HG03442 (cell line): ENCODE data around the gene IL26.

Experiments
- ATAC-seq: cut with Tn5 transposase; IDR thresholded peaks from one replicate; pipeline ENCODE4 v1.9.1; 2021; ENCODE audit warnings: mild to moderate bottlenecking, moderate library complexity; ENCODE audit not compliant: unreplicated experiment

The IL26 gene, protein sequence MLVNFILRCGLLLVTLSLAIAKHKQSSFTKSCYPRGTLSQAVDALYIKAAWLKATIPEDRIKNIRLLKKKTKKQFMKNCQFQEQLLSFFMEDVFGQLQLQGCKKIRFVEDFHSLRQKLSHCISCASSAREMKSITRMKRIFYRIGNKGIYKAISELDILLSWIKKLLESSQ

DNA sequence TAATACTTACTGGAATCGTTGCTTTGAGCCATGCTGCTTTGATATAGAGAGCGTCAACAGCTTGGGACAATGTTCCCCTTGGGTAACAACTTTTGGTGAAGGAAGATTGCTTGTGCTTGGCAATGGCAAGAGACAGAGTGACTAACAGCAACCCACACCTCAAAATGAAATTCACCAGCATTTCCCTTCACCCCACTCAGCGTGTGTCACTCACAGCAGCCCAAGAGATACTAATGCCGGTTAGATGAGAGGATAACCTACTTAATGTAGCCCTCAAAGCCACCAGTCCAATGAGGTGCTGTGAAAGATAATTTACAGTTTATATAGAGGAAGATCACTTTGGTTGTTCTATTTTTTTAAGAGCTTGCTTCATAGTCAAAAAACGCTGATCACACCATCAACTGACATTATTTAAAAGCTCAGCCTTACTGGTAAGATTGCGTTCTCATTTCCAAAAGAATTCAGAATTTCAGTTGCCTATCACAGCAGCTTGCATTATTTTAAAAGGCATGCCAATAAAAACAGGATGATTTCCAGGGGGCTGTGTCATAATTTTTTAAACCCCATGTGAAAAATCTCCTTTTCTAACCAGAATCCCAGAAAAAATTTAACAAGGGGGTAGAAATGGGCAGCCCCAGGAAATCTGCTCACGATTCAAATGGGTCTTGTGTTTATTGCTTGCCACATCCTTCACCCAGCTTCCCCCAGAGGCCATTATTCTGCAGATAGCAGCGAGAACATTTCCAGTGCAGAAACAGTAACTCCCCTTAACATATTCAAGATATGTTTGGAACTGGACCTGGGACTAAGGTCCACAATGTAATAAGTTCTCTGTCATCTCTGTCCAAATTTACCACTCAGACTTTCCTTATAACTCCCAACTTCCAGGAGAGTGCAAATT is at the start of gene IL26:
Gene IL26 (minus strand): TSS at position 235 of the 901 bp plus-strand sequence. CDS start 54 bp downstream, at position 181.
- ATAC-seq: no peak

DNA sequence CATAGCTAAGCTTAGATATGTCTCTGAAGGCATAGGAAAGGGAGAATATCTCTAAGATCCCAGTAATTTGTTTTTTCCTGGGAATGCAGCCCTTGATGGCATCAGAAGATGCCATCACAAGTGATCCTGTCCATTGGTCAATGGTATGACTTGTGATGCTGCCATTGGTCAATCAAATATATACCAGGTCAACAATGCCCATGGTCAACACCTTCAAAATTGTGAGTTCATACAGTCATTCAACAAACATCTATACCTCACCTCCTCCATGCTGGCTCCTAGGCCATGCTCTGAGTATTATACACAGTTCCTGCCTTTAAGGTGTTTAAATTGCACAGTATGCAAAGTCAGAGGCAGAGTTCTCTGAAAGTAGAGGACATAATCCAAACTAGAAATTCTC is 47.1 kb upstream of the IL26 start:
- ATAC-seq: no peak

DNA sequence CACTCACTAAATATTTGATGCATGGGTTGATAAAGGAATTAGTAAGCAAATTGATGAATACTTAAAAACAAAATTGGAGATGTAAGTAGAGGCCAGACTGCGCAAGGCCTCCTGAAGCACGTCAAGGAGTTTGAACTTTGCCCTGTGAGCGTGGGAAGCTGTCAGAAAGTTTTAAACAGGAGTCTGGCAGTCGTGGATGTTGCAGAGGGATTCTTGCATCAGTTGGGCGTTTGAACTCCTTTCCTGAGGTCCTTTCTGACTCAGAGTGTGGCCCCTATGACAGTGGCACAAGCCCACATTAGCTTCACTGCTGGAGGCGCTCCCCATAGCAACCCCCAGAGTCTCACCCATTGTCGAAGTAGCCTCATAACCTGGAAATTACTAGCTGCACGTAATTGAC is 45.7 kb upstream of the IL26 start:
- ATAC-seq: no peak

DNA sequence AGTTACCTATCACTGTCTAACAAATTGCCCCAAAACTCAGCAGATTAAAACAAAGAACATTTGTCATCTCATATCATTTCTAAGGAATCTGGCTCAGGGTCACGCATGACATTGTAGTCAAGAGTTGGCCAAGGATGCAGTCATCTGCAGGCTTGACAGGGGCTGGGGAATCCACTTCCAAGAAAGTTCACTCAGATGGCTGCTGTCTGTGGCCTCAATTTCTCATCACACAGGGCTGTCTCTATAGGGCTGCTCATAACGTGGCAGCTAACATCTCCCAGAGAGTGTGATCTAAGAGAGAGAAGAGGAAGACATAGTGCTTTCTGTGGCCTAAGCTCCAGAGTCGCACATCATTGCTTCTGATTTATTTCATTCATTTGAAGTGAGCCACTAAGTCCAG is 44.7 kb upstream of the IL26 start:
- no peak for ATAC-seq

DNA sequence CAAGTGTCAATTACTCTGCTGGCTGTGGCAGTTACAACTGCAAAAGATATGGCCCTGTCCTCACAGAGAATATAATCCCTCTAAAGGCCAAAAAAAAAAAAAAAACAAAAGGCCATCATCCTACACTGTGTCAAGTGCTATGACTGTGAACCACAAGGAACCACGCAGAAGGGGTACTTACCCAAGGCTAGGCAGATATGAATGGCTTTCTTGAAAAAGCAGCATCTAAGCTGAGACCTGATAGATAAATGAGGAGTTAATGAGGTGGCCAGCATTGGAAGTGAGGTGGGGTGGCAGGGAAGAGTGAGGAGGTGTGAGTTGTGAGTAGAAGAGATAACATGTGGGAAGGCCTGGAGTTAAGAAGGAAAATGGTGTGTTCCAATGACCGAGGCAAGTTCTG is 44.2 kb upstream of the IL26 start:
- ATAC-seq: no peak

DNA sequence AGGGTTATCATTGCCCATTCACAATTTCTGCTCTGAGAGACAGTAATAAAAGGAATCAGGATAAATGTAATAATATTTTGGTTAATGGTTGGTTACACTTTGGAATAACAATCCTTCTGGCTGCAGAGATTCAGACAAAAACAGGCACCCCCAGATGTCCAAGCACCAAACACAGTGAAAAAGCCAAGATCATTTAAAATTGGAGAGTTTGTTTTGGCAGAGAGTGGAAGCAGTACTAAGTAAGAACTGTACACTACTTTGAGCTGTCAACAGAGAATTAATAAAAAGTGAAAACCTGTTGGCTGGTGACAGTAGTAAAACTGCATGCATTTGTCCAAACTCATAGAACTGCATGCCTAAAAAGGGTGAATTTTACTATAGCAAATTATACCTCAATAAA is 43.4 kb upstream of the IL26 start:
- ATAC-seq: no peak

DNA sequence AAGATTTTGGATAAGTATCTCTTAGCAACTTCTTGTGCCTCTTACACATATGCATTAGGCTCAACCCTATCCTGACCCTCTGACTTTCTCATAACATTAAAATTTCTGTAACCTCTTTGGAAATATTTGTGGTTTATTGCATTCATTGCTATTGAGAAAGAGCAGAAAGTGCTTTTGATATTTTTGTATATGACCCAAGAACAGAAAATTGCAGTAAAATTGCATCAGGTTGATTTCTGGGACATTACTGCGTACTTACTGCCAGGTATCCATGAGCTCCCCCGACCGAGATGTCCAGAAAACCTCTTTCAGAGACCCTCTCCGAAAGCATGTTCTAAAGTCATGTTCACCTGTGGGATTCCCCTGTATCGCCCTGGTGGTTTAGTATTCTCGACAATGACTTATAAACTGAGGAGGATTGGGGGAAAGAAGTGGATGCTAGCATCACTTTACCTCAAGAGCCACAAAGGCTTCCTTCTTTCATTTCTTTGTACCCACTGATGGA is 42.3 kb upstream of the IL26 start:
- ATAC-seq: no peak

DNA sequence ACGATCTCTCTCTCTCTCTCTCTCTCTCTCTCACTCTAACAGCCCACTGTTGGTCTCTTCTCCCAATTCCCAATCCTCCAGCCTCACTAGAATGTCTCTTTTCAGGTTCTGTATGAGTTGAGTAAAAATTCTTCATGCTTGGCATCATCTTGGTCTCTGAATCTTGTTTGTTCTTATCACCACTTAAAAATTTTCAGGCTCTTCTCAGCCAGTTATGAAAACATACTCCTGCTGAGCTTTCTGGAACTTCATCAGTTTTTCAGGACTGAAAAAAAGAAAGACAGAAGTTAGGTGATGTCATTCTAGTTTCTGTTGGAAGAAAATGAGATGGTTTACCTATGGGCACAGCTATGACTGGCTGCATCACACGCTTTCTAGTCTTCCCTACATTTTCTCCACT is 39.2 kb upstream of the IL26 start:
- no peak for ATAC-seq

DNA sequence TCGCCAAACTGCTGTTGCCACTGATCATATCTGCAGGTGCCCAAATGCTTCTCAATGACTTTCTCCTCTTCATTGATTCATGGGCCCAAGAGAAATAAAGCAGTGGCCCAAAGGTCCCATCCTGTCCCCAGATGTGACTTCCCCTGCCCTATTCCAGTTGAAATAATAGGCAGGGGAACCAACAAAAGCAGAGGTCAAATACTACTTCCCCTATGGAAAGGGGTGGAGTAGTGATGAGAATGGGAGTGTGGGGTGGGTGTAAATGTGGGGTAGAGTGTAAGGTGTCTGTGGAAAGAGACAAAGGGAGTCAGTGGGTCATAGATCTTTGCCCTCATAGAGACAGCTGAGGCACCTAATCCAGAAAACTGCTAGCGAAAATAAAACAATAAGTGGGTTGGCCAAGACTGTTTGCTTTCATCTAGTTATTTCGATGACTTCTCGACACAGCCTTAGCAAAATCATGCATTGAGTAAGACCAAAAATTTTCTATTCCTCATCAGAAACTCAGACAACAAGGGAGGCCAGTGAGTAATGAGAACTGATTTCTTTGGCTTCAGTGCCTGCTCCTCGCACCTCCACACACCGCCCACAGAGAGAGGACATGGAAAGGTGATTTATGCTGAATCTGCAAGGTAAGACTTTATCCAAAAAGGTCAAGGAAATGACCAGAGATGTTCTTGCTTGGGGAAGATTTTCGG is 38.7 kb upstream of the IL26 start:
- ATAC-seq: no peak

DNA sequence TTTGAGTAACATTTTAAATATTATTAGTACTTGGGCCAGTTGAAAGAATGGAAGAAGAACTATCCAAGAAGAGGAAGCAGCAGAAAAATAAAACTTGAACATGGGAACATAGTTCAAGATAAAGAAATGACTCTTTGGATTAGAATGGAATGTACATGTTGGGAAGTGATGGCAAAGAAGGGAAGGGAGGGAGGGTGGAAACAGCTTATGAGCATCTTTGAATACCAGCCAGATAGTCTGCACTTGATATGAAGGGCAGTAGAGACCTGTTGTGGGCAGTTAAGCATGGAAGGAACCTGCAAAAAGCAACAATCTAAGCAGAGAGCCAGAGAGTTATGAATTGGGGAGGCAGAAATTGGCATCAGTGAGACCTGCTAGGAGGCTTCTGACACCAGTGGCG is 37.8 kb upstream of the IL26 start:
- ATAC-seq: no peak

DNA sequence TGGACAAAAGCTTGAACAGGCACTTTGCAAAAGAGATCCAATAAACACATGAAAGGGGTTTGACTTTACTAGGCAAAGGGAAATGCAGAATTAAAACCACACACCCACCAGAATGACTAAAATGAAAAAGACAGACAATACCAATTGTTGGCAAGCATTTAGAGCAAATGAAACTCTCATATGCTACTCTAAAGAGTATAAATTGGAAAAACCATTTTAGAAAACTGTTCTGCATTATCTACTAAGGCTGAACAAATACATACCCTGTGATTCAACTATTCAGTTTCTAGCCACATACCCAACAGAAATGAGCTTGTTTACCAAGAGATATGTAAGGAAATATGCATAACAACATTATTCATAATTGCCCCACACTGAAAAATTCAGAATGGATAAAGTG is 36.3 kb upstream of the IL26 start:
- ATAC-seq: no peak

DNA sequence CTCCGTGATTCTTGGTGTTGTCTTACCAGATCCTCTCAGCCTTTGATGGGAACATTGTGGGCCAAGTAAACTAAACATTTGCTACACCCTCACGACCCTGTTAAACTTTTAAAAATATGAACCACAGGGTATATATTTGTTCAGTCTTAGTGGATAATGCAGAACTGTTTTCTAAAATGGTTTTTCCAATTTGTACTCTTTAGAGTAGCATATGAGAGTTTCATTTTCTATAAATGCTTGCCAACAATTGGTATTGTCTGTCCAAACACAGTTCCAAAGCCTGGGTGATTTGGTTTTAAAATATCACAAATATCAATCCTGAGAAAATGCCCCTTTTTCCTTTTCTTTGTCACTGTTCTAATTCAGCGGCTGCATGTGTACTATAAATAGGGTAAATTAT is 34.5 kb upstream of the IL26 start:
- ATAC-seq: no peak

DNA sequence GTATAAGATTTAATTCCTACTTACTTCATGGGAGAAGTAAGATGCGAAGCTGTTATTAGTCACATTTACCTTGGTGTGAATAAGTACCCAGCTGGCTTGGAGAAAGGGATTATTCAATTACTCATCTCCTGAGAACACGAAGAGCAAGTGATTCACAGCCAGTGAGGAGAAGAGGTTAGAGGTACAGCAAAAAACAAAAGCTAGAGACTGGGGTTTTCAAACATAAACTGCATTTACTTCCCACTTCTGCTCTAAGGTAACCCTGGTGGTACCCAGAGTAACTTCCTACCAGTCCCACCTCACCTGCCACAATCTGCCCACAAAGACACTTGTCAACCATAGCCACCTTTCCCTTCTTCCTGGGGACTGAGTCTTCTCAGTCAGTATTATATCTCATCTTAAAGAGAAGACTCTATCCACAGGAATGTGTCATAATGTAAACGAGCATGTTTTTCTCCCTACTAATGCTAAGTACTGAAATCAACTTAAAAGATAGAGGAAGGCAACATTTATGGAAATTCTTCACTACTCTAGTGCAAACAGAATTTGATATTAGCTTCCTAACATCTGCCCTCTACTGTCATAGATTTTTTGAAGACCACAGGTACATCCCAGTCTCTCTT is 33.8 kb upstream of the IL26 start:
- ATAC-seq: no peak

DNA sequence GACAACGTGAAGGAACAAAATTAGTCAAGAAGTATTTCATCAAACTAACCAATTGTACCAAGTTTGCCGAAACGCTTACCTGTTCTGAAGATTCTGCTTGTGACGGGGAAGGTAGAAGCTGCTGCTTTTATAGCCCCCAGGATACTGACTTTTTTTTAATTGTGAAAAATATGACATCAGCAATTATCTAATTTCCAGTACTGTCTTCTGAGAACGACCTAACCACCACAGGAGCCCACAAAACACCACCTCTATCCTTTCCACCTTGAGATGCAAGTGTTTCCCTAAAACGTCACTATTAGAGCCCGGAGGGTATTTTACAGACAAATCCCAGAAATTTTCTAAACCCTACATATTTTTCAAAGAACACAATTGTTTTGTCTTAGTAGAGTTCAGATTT is 27.9 kb upstream of the IL26 start, which contains the start of gene IL22:
Gene IL22 (minus strand): TSS at position 101 of the 400 bp plus-strand sequence. CDS start 156 bp downstream, outside the sequence.
- ATAC-seq: no peak

DNA sequence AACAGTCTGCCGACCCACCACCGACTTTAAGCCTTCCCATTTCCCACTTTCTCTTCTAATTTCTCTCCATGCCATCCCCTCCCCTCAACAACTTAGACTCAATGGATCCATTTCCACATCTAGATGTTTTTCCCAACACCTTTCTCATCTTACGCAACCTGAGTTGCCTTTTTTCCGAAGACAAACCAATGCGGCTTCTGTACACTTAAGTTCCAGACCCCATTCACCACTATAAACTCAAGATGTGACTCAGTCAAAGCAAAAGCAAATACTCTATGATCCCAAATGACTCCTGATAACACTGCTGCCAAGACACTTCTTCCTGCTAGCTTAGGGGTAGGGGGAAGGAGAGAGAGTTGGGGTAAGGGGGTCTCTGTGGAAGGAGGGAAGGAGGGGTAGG is 26.5 kb upstream of the IL26 start:
- ATAC-seq: no peak

DNA sequence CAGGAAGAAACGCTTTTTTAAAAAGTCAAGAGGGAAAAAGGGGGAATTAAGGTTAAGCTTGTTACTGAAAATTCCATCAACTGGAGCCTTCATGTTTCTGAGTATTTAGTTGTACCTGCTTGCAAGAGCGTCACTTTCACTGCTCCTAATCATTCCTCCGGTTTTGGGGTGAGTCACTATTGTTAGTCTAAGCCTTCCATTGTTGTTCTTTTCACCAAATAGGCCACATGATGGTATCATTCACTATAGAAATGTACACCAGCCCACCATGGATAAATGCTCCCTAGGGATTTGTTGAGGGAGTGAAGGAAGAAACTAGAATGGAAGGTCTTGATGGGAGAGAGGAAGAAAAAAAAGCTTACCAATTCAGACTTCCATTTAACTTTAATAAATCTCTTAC is 24.8 kb upstream of the IL26 start:
- ATAC-seq: no peak

DNA sequence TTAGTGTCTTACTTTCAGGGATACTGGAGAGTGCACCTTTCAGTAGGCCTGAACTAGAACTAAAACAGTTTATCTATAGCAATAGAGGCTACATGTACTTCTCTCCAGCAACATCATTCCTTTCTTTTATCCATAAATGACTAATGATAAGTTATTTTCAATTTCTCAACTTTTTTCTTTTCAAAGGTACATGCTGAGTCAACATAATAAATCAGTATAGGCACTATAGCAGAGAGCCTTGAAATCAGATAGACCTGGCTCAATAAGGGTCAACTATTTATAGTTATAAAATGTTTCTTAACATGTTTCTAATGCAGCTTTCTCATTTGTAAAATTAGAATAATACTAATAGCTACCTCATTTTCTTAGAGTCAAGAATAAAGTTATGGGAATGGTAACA is 22.2 kb upstream of the IL26 start:
- ATAC-seq: no peak

DNA sequence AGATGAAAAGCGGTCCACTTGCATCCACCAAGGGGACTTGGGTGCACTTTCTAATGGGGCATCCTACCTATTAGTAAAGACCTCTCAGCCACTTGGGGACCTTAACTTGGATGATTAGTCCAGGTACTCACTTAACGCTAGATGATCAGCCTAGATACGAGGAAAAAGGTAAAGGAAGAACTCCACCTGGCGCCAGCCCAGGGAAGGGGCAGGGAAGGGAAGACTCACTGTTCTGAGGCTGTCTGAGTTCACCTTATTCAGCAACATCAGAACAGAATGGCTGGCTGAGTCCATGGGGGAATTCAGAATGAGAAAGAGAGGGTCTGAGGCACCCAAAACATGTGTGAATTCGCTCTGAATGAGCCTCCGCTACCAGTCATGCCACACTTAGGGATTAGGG is 20.7 kb upstream of the IL26 start:
- ATAC-seq: no peak

DNA sequence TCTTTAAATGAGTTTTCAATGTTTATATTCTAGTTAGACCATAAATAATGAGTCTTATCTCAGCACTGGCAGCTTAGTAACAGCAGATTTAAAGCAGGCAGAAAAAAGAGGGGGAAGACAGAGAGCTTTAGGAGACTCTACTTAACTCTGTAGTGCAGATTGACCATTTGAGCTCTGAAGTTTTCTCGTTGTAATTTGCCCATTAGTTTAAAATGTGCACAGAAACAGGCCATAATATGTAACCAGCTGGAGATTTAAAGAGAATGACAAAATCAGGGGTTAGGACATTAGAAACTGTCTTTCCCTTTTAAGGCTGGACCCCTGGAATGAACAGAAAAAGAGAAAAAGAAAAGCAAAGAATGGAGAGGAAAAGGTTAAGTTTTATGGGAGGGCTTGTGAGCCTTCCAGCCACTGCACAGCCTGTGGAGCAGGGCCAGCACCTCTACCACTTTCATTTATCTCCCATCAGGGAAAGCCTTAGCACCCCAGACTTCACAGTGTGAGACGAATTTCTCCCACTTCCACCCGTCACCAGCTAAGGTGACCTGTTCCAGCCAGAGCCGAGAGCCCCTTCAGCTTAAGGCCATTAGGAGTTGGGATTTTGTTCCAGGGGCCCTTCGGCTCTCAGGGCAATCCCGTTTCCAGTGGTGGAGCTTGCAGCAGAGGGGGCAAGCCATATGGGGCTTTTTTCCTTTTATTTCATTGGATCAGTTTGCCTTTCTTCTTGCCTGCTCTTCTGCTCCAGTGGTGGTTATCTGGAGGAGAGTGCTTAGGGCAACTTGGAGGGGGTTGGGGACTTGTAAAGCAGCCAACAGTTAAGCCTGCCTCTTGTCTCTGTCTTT is 19.8 kb upstream of the IL26 start:
- no peak for ATAC-seq

DNA sequence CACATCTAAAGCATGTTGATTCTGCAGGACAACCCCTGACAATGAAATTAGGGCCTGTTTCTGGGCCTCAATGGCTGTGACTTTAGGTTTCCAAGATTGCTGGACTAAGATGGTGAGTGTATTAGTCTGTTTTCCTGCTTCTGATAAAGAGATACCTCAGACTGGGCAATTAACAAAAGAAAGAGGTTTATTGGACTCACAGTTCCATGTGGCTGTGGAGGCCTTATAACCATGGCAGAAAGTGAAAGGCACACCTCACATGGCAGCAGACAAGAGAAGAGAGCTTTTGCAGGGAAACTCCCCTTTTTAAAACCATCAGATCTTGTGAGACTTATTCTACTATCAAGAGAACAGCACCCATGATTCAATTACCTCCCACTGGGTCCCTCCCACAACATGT is 17.2 kb upstream of the IL26 start:
- ATAC-seq: no peak
